B cell (primary cell): ENCODE results near the gene PNCK. TPM values are rescaled to one million over a fixed set of nuclear protein-coding genes. Genes with fewer than 3 reads are reported as not detected.

ENCODE experiments used
- ATAC-seq: fragments of 200-7000 bp; cut with Tn5 transposase; one replicate; pipeline ENCODE4 v1.10.0; 2021; ENCODE audit warnings: low read depth, mild to moderate bottlenecking, moderate number of reproducible peaks, moderate library complexity
- CTCF ChIA-PET: fragments of 350-600 bp; sonication (Branson Sonifier 250); formaldehyde crosslinking; loops from one replicate; lab custom pipeline; 2021; ENCODE audit warnings: antibody characterized with exemption, inconsistent platforms; lab: Charles Lee
- POLR2A ChIA-PET: fragments of 350-600 bp; sonication (Branson Sonifier 250); formaldehyde crosslinking; loops from one replicate; lab custom pipeline; 2021; ENCODE audit warnings: antibody characterized with exemption; lab: Charles Lee
- DNase-seq: peaks from one replicate; pipeline ENCODE4 v3.0.0; 2013
- H2AFZ ChIP-seq: 2 replicates; pipeline ENCODE4 v1.6.1; 2012; ENCODE audit warnings: mild to moderate bottlenecking, low read depth, low read length; ENCODE audit not compliant: insufficient read depth, poor library complexity, severe bottlenecking
- H3K27ac ChIP-seq, 2 donors: 1 replicate in 1 of 2; 2 replicates in 1 of 2; pipeline ENCODE4 v1.5.1; 2012 to 2013; ENCODE audit warnings: low read length in 2 of 2, mild to moderate bottlenecking in 2 of 2, moderate library complexity in 1 of 2
- H3K27me3 ChIP-seq, 4 experiments: fragments of 200-600 bp in 1 of 4; sonication (generic) in 1 of 4; replicated peaks in 1 of 4; 1 replicate in 2 of 4; 2 replicates in 2 of 4; pipeline versions ENCODE4 v1.6.1 to v1.7.0; 2013 to 2016; ENCODE audit warnings: low read length in 3 of 4, mild to moderate bottlenecking in 2 of 4, mixed read lengths in 1 of 4, moderate library complexity in 1 of 4; ENCODE audit not compliant: insufficient read depth in 4 of 4, control insufficient read depth in 3 of 4; ENCODE audit errors: control extremely low read depth in 1 of 4
- H3K36me3 ChIP-seq, 2 experiments: replicated peaks in 1 of 2; 1 replicate in 1 of 2; 2 replicates in 1 of 2; pipeline versions ENCODE4 v1.6.1 to v1.7.1; 2013; ENCODE audit warnings: low read length in 1 of 2; ENCODE audit not compliant: insufficient read depth in 2 of 2, control insufficient read depth in 1 of 2; ENCODE audit errors: control extremely low read depth in 1 of 2, extremely low read depth in 1 of 2
- H3K4me1 ChIP-seq, 2 donors: fragments of 200-600 bp in 1 of 2; sonication (generic) in 1 of 2; 1 replicate in 1 of 2; 2 replicates in 1 of 2; pipeline versions ENCODE4 v1.5.1 to v1.6.1; 2013 to 2017; ENCODE audit warnings: low read length in 2 of 2; ENCODE audit not compliant: control insufficient read depth in 2 of 2, insufficient read depth in 2 of 2
- H3K4me2 ChIP-seq: replicated peaks from 2 replicates; pipeline ENCODE3; 2012; ENCODE audit warnings: mild to moderate bottlenecking, low read depth, low read length; ENCODE audit not compliant: poor library complexity, severe bottlenecking
- H3K4me3 ChIP-seq, 5 experiments: fragments of 200-600 bp in 1 of 5; sonication (generic) in 1 of 5; 1 replicate in 3 of 5; 2 replicates in 2 of 5; pipeline versions ENCODE4 v1.5.1 to v1.7.0; 2011 to 2016; ENCODE audit warnings: low read length in 4 of 5, mild to moderate bottlenecking in 4 of 5, low read depth in 2 of 5, control low read depth in 1 of 5, moderate library complexity in 1 of 5; ENCODE audit not compliant: insufficient read depth in 1 of 5; ENCODE audit errors: control extremely low read depth in 1 of 5, extremely low read depth in 1 of 5
- H3K79me2 ChIP-seq: fragments of 200-600 bp; sonication (generic); one replicate; pipeline ENCODE4 v1.6.0; 2016; ENCODE audit warnings: low read length; ENCODE audit not compliant: control insufficient read depth, insufficient read depth
- H3K9ac ChIP-seq: fragments of 200-600 bp; sonication (generic); 2 replicates; pipeline ENCODE4 v1.6.1; 2017; ENCODE audit warnings: mild to moderate bottlenecking, low read length, moderate library complexity
- H3K9me3 ChIP-seq, 3 donors: one replicate each; pipeline versions ENCODE4 v1.6.1 to v1.7.1; 2013; ENCODE audit warnings: low read length in 2 of 3; ENCODE audit not compliant: control insufficient read depth in 2 of 3, insufficient read depth in 1 of 3; ENCODE audit errors: control extremely low read depth in 1 of 3
- H4K20me1 ChIP-seq: 2 replicates; pipeline ENCODE4 v1.6.0; 2012; ENCODE audit warnings: mild to moderate bottlenecking, low read length; ENCODE audit not compliant: insufficient read depth, control insufficient read depth, poor library complexity, severe bottlenecking
- H3K27ac Mint-ChIP-seq: one replicate; pipeline ENCODE4 v1.8.0; 2021; ENCODE audit warnings: mixed read lengths
- H3K27me3 Mint-ChIP-seq: one replicate; pipeline ENCODE4 v1.8.0; 2021; ENCODE audit warnings: mixed read lengths
- H3K4me1 Mint-ChIP-seq: one replicate; pipeline ENCODE4 v1.8.0; 2021; ENCODE audit warnings: mixed read lengths
- H3K4me3 Mint-ChIP-seq: one replicate; pipeline ENCODE4 v1.8.0; 2021; ENCODE audit warnings: mixed read lengths
- H3K9me3 Mint-ChIP-seq: one replicate; pipeline ENCODE4 v1.8.0; 2022; ENCODE audit warnings: mixed read lengths; ENCODE audit not compliant: insufficient read depth
- EZH2 ChIP-seq: IDR thresholded peaks from 2 replicates; pipeline ENCODE4 v1.6.1; 2012; ENCODE audit warnings: borderline replicate concordance, low read depth, mild to moderate bottlenecking, moderate library complexity, low read length; ENCODE audit not compliant: insufficient read depth, poor library complexity, severe bottlenecking
- WGBS: methylation state at CpG from one replicate; pipeline ENCODE4 v1.1.5; 2013; ENCODE audit warnings: missing lambda C conversion rate; ENCODE audit not compliant: insufficient coverage; 5-methylcytosine and 5-hydroxymethylcytosine counted together
- intact Hi-C: fragments of 100-400 bp; cut with micrococcal nuclease; formaldehyde crosslinking; loops from one replicate; pipeline ENCODE4 v1.10.0; 2022
- polyA plus RNA-seq: library from polyadenylated mRNA; depleted of rRNA; stranded (reverse); fragments of >200 nt; gene quantifications from 2 replicates; pipeline ENCODE4 v1.2.3, GENCODE V29; 2012
- total RNA-seq, 2 donors: library from RNA; stranded (reverse); fragments of 120-200 nt in 1 of 2; gene quantifications; 1 replicate in 1 of 2; 2 replicates in 1 of 2; pipeline versions ENCODE4 v1.2.3 to v1.2.4, GENCODE V29; 2013 to 2022
- TF ChIP-seq, protein P1 (sequence below): fragments of 200-600 bp; IDR thresholded peaks from one replicate; pipeline ENCODE4 v1.8.0; 2022; ENCODE audit warnings: antibody characterized with exemption, mild to moderate bottlenecking

Gene PNCK
- total and polyA plus RNA-seq, 2 donors (not counting 1 experiment from before 2014, with no cell fraction given), result 0.99 TPM; not detected in 1

- Histone ChIP-seq H3K79me2 (no peaks in the 10 kb centered on the region), H3K27me3 (no peaks in the 10 kb centered on the region), H3K9ac (no peak overlapping the region), H3K4me1 (no peaks in the 10 kb centered on the region), H3K36me3 (no peaks in the 10 kb centered on the region), H3K4me2 (no peak overlapping the region), H3K4me3 (no peak overlapping the region), H3K27ac (no peak overlapping the region), H4K20me1 (no peaks in the 10 kb centered on the region), H3K9me3 (no peaks in the 10 kb centered on the region), H2AFZ (no peak overlapping the region)
- peaks cover 7% of the 10 kb centered on the region for H3K27me3 Mint-ChIP-seq
- POLR2A ChIA-PET, result no interaction called here
- WGBS, result no CpG with 5 or more reads among the region's 2 CpGs
- H3K4me3 Mint-ChIP-seq, result no peak overlapping the region
- H3K9me3 Mint-ChIP-seq, result peaks cover 2% of the 10 kb centered on the region
- CTCF ChIA-PET, result interaction anchor here (0.9 to 1.3 kb wide), 3 partner anchors 9 to 92 kb away, joined by 3 to 5 read pairs (median 3); no protein-coding TSS in a partner anchor
- TF ChIP-seq, protein P1, sequence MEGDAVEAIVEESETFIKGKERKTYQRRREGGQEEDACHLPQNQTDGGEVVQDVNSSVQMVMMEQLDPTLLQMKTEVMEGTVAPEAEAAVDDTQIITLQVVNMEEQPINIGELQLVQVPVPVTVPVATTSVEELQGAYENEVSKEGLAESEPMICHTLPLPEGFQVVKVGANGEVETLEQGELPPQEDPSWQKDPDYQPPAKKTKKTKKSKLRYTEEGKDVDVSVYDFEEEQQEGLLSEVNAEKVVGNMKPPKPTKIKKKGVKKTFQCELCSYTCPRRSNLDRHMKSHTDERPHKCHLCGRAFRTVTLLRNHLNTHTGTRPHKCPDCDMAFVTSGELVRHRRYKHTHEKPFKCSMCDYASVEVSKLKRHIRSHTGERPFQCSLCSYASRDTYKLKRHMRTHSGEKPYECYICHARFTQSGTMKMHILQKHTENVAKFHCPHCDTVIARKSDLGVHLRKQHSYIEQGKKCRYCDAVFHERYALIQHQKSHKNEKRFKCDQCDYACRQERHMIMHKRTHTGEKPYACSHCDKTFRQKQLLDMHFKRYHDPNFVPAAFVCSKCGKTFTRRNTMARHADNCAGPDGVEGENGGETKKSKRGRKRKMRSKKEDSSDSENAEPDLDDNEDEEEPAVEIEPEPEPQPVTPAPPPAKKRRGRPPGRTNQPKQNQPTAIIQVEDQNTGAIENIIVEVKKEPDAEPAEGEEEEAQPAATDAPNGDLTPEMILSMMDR, result no peak
- TF ChIP-seq EZH2, result no peak
- no peak overlapping the region for H3K27ac Mint-ChIP-seq
- intact Hi-C loops, result no loop called here
- no peak for DNase-seq
- peaks cover 2% of the 10 kb centered on the region for H3K4me1 Mint-ChIP-seq
- no peak for ATAC-seq
Observed at GRCh38 chrX:153631346-153631745, 42.3 kb downstream of the PNCK start.

GRCh38 chrX:153628665-153629064, 44.9 kb downstream of the PNCK start:
- H2AFZ ChIP-seq, result no peak overlapping the region
- ATAC-seq (no peak), DNase-seq (no peak)
- no peaks in the 10 kb centered on the region for H3K36me3 ChIP-seq
- 93% methylated on average over 5 of the region's 12 CpGs for WGBS
- intact Hi-C loops, result no loop called here
- TF ChIP-seq EZH2, result no peak
- TF ChIP-seq, protein P1, result no peak
- no peaks in the 10 kb centered on the region for H3K4me1 ChIP-seq
- no peaks in the 10 kb centered on the region for H3K79me2 ChIP-seq
- H3K9ac ChIP-seq, result no peak overlapping the region
- Mint-ChIP-seq H3K4me1 (no peaks in the 10 kb centered on the region), H3K4me3 (no peak overlapping the region), H3K27me3 (peaks cover 10% of the 10 kb centered on the region), H3K27ac (no peak overlapping the region), H3K9me3 (peaks cover 2% of the 10 kb centered on the region)
- H3K4me3 ChIP-seq, result no peak overlapping the region
- no peak overlapping the region for H3K27ac ChIP-seq
- H3K27me3 ChIP-seq, result peaks cover 0 to 6% (median 0%) of the 10 kb centered on the region in 4 experiments
- CTCF ChIA-PET, result no interaction called here
- no peak overlapping the region for H3K4me2 ChIP-seq
- H3K9me3 ChIP-seq, result no peaks in the 10 kb centered on the region
- POLR2A ChIA-PET, result no interaction called here
- no peaks in the 10 kb centered on the region for H4K20me1 ChIP-seq
